Measurements from ENCODE around the gene AGXT.

GRCh38 chr2:240879105-240879504, 10.5 kb downstream of the AGXT start:
- no peak for TF ChIP-seq CTCF (IDR thresholded peaks at IDR 0.05 in 2 of 3, conservative IDR thresholded peaks at IDR 0.05 in 1 of 3; ENCODE audit: borderline replicate concordance in 1 of 3, insufficient read depth in 1 of 3, low read depth in 2 of 3, low read length in 2 of 3)
- TF ChIP-seq POLR2A (IDR thresholded peaks at IDR 0.05; ENCODE audit: borderline replicate concordance, extremely low read depth, insufficient read depth, insufficient read length): no peak
- TF ChIP-seq YY1 (IDR thresholded peaks at IDR 0.05; ENCODE audit: extremely low read depth, insufficient replicate concordance, low read depth, low read length): no peak
